H1 (cell line): Measurements from ENCODE around the gene HLF. TPM values are rescaled to one million over a fixed set of nuclear protein-coding genes. Genes with fewer than 3 reads are reported as not detected.

ENCODE experiments used
- CTCF ChIA-PET: fragments of 300-600 bp; sonication (Branson Sonifier 250); formaldehyde crosslinking; loops from one replicate; lab custom pipeline; 2021; ENCODE audit not compliant: partially characterized antibody; lab: Charles Lee
- POLR2A ChIA-PET: fragments of 300-600 bp; sonication (Branson Sonifier 250); formaldehyde crosslinking; loops from one replicate; lab custom pipeline; 2021; ENCODE audit warnings: inconsistent platforms; ENCODE audit not compliant: partially characterized antibody; lab: Charles Lee
- DNase-seq, 2 experiments: peaks; one replicate each; pipeline versions ENCODE4 v3.0.0 to v3.0.0-alpha.2; 2010 to 2022; ENCODE audit warnings: low spot score in 2 of 2, low read depth in 1 of 2, mixed read lengths in 1 of 2
- FAIRE-seq: peaks from 2 replicates; lab custom pipeline; 2011; peaks lifted over from hg19 to GRCh38; lab: Jason Lieb, UNC
- H2AFZ ChIP-seq: 2 replicates; pipeline ENCODE4 v1.8.1; 2012; ENCODE audit warnings: low read length, inconsistent platforms
- H2AK5ac ChIP-seq: 2 replicates; pipeline ENCODE4 v1.6.1; 2013; ENCODE audit warnings: low read depth, low read length
- H2BK120ac ChIP-seq: replicated peaks from 2 replicates; pipeline ENCODE3; 2013; ENCODE audit warnings: low read depth, low read length, inconsistent platforms
- H2BK12ac ChIP-seq: 2 replicates; pipeline ENCODE4 v1.6.1; 2013; ENCODE audit warnings: low read depth, low read length
- H2BK15ac ChIP-seq: 2 replicates; pipeline ENCODE4 v1.6.1; 2013; ENCODE audit warnings: low read length
- H2BK20ac ChIP-seq: 2 replicates; pipeline ENCODE4 v1.6.1; 2013; ENCODE audit warnings: low read length
- H2BK5ac ChIP-seq: 2 replicates; pipeline ENCODE4 v1.6.1; 2013; ENCODE audit warnings: low read depth, low read length
- H3K14ac ChIP-seq: 2 replicates; pipeline ENCODE4 v1.6.1; 2013; ENCODE audit warnings: inconsistent platforms; ENCODE audit not compliant: insufficient read length
- H3K18ac ChIP-seq: 2 replicates; pipeline ENCODE4 v1.6.1; 2013; ENCODE audit warnings: low read length; ENCODE audit errors: extremely low read depth
- H3K23ac ChIP-seq: 2 replicates; pipeline ENCODE4 v1.6.1; 2013; ENCODE audit warnings: inconsistent platforms; ENCODE audit not compliant: insufficient read length
- H3K23me2 ChIP-seq: 2 replicates; pipeline ENCODE4 v1.6.1; 2013; ENCODE audit warnings: low read depth, low read length
- H3K27ac ChIP-seq: 2 replicates; pipeline ENCODE4 v1.6.1; 2011; ENCODE audit warnings: low read depth, low read length, inconsistent platforms
- H3K27me3 ChIP-seq, 4 experiments: replicated peaks in 1 of 4; 1 replicate in 1 of 4; 2 replicates in 3 of 4; pipeline versions ENCODE4 v1.6.1 to v1.8.1; 2011 to 2013; ENCODE audit warnings: low read length in 3 of 4, mild to moderate bottlenecking in 3 of 4, inconsistent platforms in 2 of 4, mixed read lengths in 2 of 4, moderate library complexity in 1 of 4; ENCODE audit not compliant: control insufficient read depth in 3 of 4, insufficient read depth in 3 of 4; ENCODE audit errors: extremely low read depth in 1 of 4
- H3K36me3 ChIP-seq, 4 experiments: 2 replicates each; pipeline versions ENCODE4 v1.6.1 to v1.8.1; 2011 to 2013; ENCODE audit warnings: mild to moderate bottlenecking in 4 of 4, low read length in 3 of 4, moderate library complexity in 2 of 4, control low read depth in 1 of 4, inconsistent platforms in 1 of 4; ENCODE audit not compliant: insufficient read depth in 4 of 4, control insufficient read depth in 2 of 4
- H3K4ac ChIP-seq: replicated peaks from 2 replicates; pipeline ENCODE3; 2013; ENCODE audit warnings: low read length, low read depth, mixed read lengths, inconsistent platforms; ENCODE audit not compliant: insufficient read length
- H3K4me1 ChIP-seq, 4 experiments: replicated peaks in 1 of 4; 1 replicate in 1 of 4; 2 replicates in 3 of 4; pipeline versions ENCODE4 v1.6.1 to v1.8.1; 2011 to 2013; ENCODE audit warnings: low read length in 3 of 4, inconsistent platforms in 2 of 4, mixed read lengths in 1 of 4; ENCODE audit not compliant: insufficient read depth in 4 of 4, control insufficient read depth in 3 of 4
- H3K4me2 ChIP-seq, 2 experiments: 2 replicates each; pipeline versions ENCODE4 v1.6.1 to v1.8.1; 2011 to 2013; ENCODE audit warnings: low read depth in 2 of 2, low read length in 2 of 2, control low read depth in 1 of 2, inconsistent platforms in 1 of 2, mild to moderate bottlenecking in 1 of 2; ENCODE audit not compliant: insufficient read depth in 1 of 2
- H3K4me3 ChIP-seq, 4 experiments: fragments of 200-600, 300-600 bp in 1 of 4; sonication (generic), shearing (Covaris generic), sonication (Bioruptor Twin) in 1 of 4; 2 replicates each; pipeline versions ENCODE4 v1.5.1 to v1.8.1; 2011 to 2016; ENCODE audit warnings: low read length in 4 of 4, low read depth in 3 of 4, control low read depth in 2 of 4, inconsistent platforms in 2 of 4, mild to moderate bottlenecking in 2 of 4, mixed read lengths in 1 of 4, moderate library complexity in 1 of 4; ENCODE audit not compliant: insufficient read depth in 2 of 4; ENCODE audit errors: extremely low read depth in 1 of 4
- H3K56ac ChIP-seq: replicated peaks from 2 replicates; pipeline ENCODE3; 2013; ENCODE audit warnings: low read depth, mild to moderate bottlenecking, mixed read lengths, low read length, inconsistent platforms; ENCODE audit not compliant: insufficient read length
- H3K79me1 ChIP-seq: 2 replicates; pipeline ENCODE4 v1.6.1; 2013; ENCODE audit warnings: low read depth, low read length, control low read depth
- H3K79me2 ChIP-seq, 2 experiments: 2 replicates each; pipeline versions ENCODE4 v1.6.1 to v1.8.1; 2012 to 2013; ENCODE audit warnings: low read length in 2 of 2, mild to moderate bottlenecking in 2 of 2, inconsistent platforms in 1 of 2; ENCODE audit not compliant: insufficient read depth in 2 of 2, control insufficient read depth in 1 of 2
- H3K9ac ChIP-seq, 4 experiments: replicated peaks in 1 of 4; 1 replicate in 1 of 4; 2 replicates in 3 of 4; pipeline versions ENCODE4 v1.6.1 to v1.8.1; 2011 to 2013; ENCODE audit warnings: low read depth in 3 of 4, low read length in 3 of 4, control low read depth in 2 of 4, mild to moderate bottlenecking in 2 of 4, moderate library complexity in 2 of 4, inconsistent platforms in 1 of 4; ENCODE audit errors: extremely low read depth in 1 of 4
- H3K9me3 ChIP-seq, 2 experiments: 2 replicates each; pipeline versions ENCODE4 v1.6.1 to v1.8.1; 2012 to 2013; ENCODE audit warnings: mild to moderate bottlenecking in 2 of 2, moderate library complexity in 2 of 2, control low read depth in 1 of 2, inconsistent platforms in 1 of 2, low read depth in 1 of 2, low read length in 1 of 2, mixed read lengths in 1 of 2; ENCODE audit not compliant: insufficient read depth in 2 of 2
- H4K20me1 ChIP-seq, 2 experiments: replicated peaks in 1 of 2; 2 replicates each; pipeline versions ENCODE3 to v1.8.1; 2011 to 2013; ENCODE audit warnings: inconsistent platforms in 2 of 2, low read length in 2 of 2, mild to moderate bottlenecking in 1 of 2; ENCODE audit not compliant: insufficient read depth in 2 of 2, control insufficient read depth in 1 of 2
- H4K5ac ChIP-seq: 2 replicates; pipeline ENCODE4 v1.6.1; 2013; ENCODE audit warnings: low read length, low read depth, mixed read lengths, inconsistent platforms; ENCODE audit not compliant: insufficient read length
- H4K8ac ChIP-seq: 2 replicates; pipeline ENCODE4 v1.8.0; 2013; ENCODE audit warnings: mild to moderate bottlenecking, moderate library complexity, low read length, inconsistent platforms; ENCODE audit not compliant: insufficient read depth; ENCODE audit errors: extremely low read depth
- H4K91ac ChIP-seq: replicated peaks from 2 replicates; pipeline ENCODE3; 2013; ENCODE audit warnings: low read length, mixed read lengths, inconsistent platforms; ENCODE audit not compliant: insufficient read length
- BRCA1 ChIP-seq: IDR thresholded peaks from 2 replicates; pipeline ENCODE4 v1.6.1; 2012; ENCODE audit warnings: low read depth, low read length, improper control_type of control experiment
- EZH2 ChIP-seq: fragments of 200-600 bp; sonication (generic); IDR thresholded peaks from 2 replicates; pipeline ENCODE4 v1.7.1; 2012; ENCODE audit warnings: low read depth, mild to moderate bottlenecking, moderate library complexity, low read length, inconsistent platforms; ENCODE audit not compliant: severe bottlenecking
- HDAC6 ChIP-seq: IDR thresholded peaks from one replicate; pipeline ENCODE4 v1.7.1; 2012; ENCODE audit warnings: low read depth, mild to moderate bottlenecking, inconsistent platforms, low read length, moderate library complexity
- KDM1A ChIP-seq: fragments of 200-600, 300-600 bp; sonication (generic); IDR thresholded peaks from 2 replicates; pipeline ENCODE4 v1.7.1; 2016; ENCODE audit warnings: mild to moderate bottlenecking, low read length, borderline replicate concordance
- MAFK ChIP-seq: IDR thresholded peaks from 2 replicates; pipeline ENCODE4 v1.6.1; 2012; ENCODE audit warnings: low read depth, mild to moderate bottlenecking, improper control_type of control experiment, low read length
- NRF1 ChIP-seq: IDR thresholded peaks from 2 replicates; pipeline ENCODE4 v1.6.1; 2011; ENCODE audit warnings: mild to moderate bottlenecking, low read depth, low read length, improper control_type of control experiment
- RBBP5 ChIP-seq: IDR thresholded peaks from 2 replicates; pipeline ENCODE4 v1.7.1; 2012; ENCODE audit warnings: low read depth, mild to moderate bottlenecking, inconsistent platforms, low read length, moderate library complexity, borderline replicate concordance
- SP1 ChIP-seq: IDR thresholded peaks from 2 replicates; pipeline ENCODE4 v1.6.1; 2011; ENCODE audit warnings: low read depth, low read length
- SRF ChIP-seq: IDR thresholded peaks from 2 replicates; pipeline ENCODE4 v1.6.1; 2011; ENCODE audit warnings: mild to moderate bottlenecking, low read depth, low read length, moderate library complexity
- TBP ChIP-seq: IDR thresholded peaks from 2 replicates; pipeline ENCODE4 v1.6.1; 2011; ENCODE audit warnings: low read depth, low read length, improper control_type of control experiment
- WGBS, 2 experiments: shearing (Covaris generic) in 1 of 2; methylation state at CpG; one replicate each; pipeline versions ENCODE4 v1.1.6 to v1.1.7; 2013 to 2015; ENCODE audit warnings: low lambda C conversion rate in 2 of 2, mixed read lengths in 2 of 2, inconsistent platforms in 1 of 2, low coverage in 1 of 2, missing lambda C conversion rate in 1 of 2; ENCODE audit not compliant: insufficient replicate concordance in 2 of 2, insufficient coverage in 1 of 2, insufficient read length in 1 of 2; ENCODE audit errors: extremely low coverage in 1 of 2, missing lambda C conversion rate in 1 of 2; 5-methylcytosine and 5-hydroxymethylcytosine counted together
- polyA plus RNA-seq, 7 experiments: library from polyadenylated mRNA; depleted of rRNA in 3 of 7; stranded (reverse) in 5 of 7; unstranded in 2 of 7; fragments of >200 nt in 5 of 7; fragments of 200-250 nt in 2 of 7; gene quantifications; 1 replicate in 5 of 7; 2 replicates in 1 of 7; 4 replicates in 1 of 7; pipeline versions ENCODE4 v1.2.1 to v1.2.3, GENCODE V29; 2011 to 2013; ENCODE audit warnings: missing spikeins in 2 of 7, mixed read lengths in 2 of 7
- total RNA-seq: library from RNA; stranded (reverse); fragmentation: NEBNext Ultra II Directional; extraction: Animal tissue kit (Norgen Biotek cat#: 25700); gene quantifications from 2 replicates; pipeline ENCODE4 v1.2.1, GENCODE V29; 2021

Gene HLF
- total and polyA plus RNA-seq, 2 of the 8 experiments (the other 6 are each of a cell fraction or from before 2014, with no cell fraction given) = 0.39 to 0.60 TPM

GRCh38 chr17:55317284-55317683 is 52.5 kb downstream of the HLF start:
- Histone ChIP-seq H3K27ac (no peak overlapping the region), H2AFZ (no peak overlapping the region), H4K8ac (no peak overlapping the region), H3K4me1 (no peaks in the 10 kb centered on the region), H3K23ac (no peak overlapping the region), H3K79me2 (no peaks in the 10 kb centered on the region), H3K4ac (no peak overlapping the region), H3K56ac (no peak overlapping the region), H3K9me3 (no peaks in the 10 kb centered on the region), H3K79me1 (no peaks in the 10 kb centered on the region), H3K36me3 (no peaks in the 10 kb centered on the region), H3K18ac (no peak overlapping the region), H4K91ac (no peak overlapping the region), H2BK20ac (no peak overlapping the region), H2BK5ac (no peak overlapping the region), H2BK15ac (no peak overlapping the region), H3K4me2 (no peak overlapping the region), H2BK12ac (no peak overlapping the region), H4K20me1 (no peaks in the 10 kb centered on the region), H2AK5ac (no peak overlapping the region), H3K14ac (no peak overlapping the region), H3K4me3 (no peak overlapping the region), H3K9ac (no peak overlapping the region), H2BK120ac (no peak overlapping the region), H3K27me3 (no peaks in the 10 kb centered on the region), H3K23me2 (peaks cover 4% of the 10 kb centered on the region; the same call in 1 of the 2 replicates), H4K5ac (no peak overlapping the region)
- TF ChIP-seq BRCA1 = no peak
- TF ChIP-seq HDAC6 = no peak
- no peak for TF ChIP-seq RBBP5
- no peak for TF ChIP-seq KDM1A
- TF ChIP-seq MAFK = no peak
- no peak for TF ChIP-seq NRF1
- no peak for TF ChIP-seq TBP
- TF ChIP-seq SRF = no peak
- TF ChIP-seq SP1 = no peak
- TF ChIP-seq EZH2 = no peak
- ChIA-PET CTCF (interaction anchor here (1.0 to 1.9 kb wide), 4 partner anchors 30 to 246 kb away, joined by 3 to 7 read pairs (median 4); no protein-coding TSS in a partner anchor), POLR2A (no interaction called here)
- no peak for FAIRE-seq
- no peak for DNase-seq
- 93% methylated on average over 3 of the region's 3 CpGs; no CpG with 5 or more reads in 1 of the 2 experiments for WGBS, 2 experiments
